Neuron (in vitro differentiated cells): ENCODE measurements around the gene ROR1.

Source experiments
- H2AFZ ChIP-seq: one replicate; pipeline ENCODE4 v1.6.1; 2013; ENCODE audit warnings: low read depth, mild to moderate bottlenecking, inconsistent platforms, low read length, moderate library complexity
- H3K27me3 ChIP-seq: one replicate; pipeline ENCODE4 v1.6.1; 2013; ENCODE audit warnings: low read length; ENCODE audit not compliant: insufficient read depth
- H3K36me3 ChIP-seq: one replicate; pipeline ENCODE4 v1.6.1; 2013; ENCODE audit warnings: low read length; ENCODE audit not compliant: insufficient read depth
- H3K4me1 ChIP-seq: one replicate; pipeline ENCODE4 v1.6.1; 2013; ENCODE audit warnings: low read length; ENCODE audit not compliant: insufficient read depth
- H3K4me3 ChIP-seq: 2 replicates; pipeline ENCODE4 v1.5.1; 2013; ENCODE audit warnings: mild to moderate bottlenecking, low read length, moderate library complexity
- H3K9me3 ChIP-seq: one replicate; pipeline ENCODE4 v1.6.1; 2013; ENCODE audit warnings: low read length

The ROR1 gene

GRCh38 chr1:63864224-63864641 lies 90.4 kb downstream of the ROR1 start:
- peaks cover 4% of the 10 kb centered on the region for H3K4me1 ChIP-seq
- no peaks in the 10 kb centered on the region for H3K36me3 ChIP-seq
- H2AFZ ChIP-seq = no peak overlapping the region
- no peak overlapping the region for H3K4me3 ChIP-seq
- H3K9me3 ChIP-seq = no peaks in the 10 kb centered on the region
- H3K27me3 ChIP-seq = no peaks in the 10 kb centered on the region

GRCh38 chr1:63865561-63865960 lies 91.7 kb downstream of the ROR1 start:
- no peaks in the 10 kb centered on the region for H3K36me3 ChIP-seq
- no peak overlapping the region for H3K4me3 ChIP-seq
- H2AFZ ChIP-seq = no peak overlapping the region

GRCh38 chr1:63866084-63866483 lies 92.3 kb downstream of the ROR1 start:
- Histone ChIP-seq H3K4me3 (no peak overlapping the region), H3K4me1 (peaks cover 4% of the 10 kb centered on the region), H3K27me3 (no peaks in the 10 kb centered on the region), H3K9me3 (no peaks in the 10 kb centered on the region), H3K36me3 (no peaks in the 10 kb centered on the region), H2AFZ (no peak overlapping the region)

More at GRCh38 chr1:63865561-63865960, 91.7 kb downstream of the ROR1 start:
- H3K4me1 ChIP-seq = peaks cover 4% of the 10 kb centered on the region
- H3K27me3 ChIP-seq = no peaks in the 10 kb centered on the region
- no peaks in the 10 kb centered on the region for H3K9me3 ChIP-seq

- H3K27me3 ChIP-seq = no peaks in the 10 kb centered on the region
- no peaks in the 10 kb centered on the region for H3K9me3 ChIP-seq
- peaks cover 4% of the 10 kb centered on the region for H3K4me1 ChIP-seq
- no peak overlapping the region for H2AFZ ChIP-seq
- no peak overlapping the region for H3K4me3 ChIP-seq
- no peaks in the 10 kb centered on the region for H3K36me3 ChIP-seq
Measured at GRCh38 chr1:63867429-63868176, 93.8 kb downstream of the ROR1 start.

- Histone ChIP-seq H3K4me1 (peaks cover 4% of the 10 kb centered on the region), H2AFZ (no peak overlapping the region), H3K27me3 (no peaks in the 10 kb centered on the region), H3K36me3 (no peaks in the 10 kb centered on the region), H3K9me3 (no peaks in the 10 kb centered on the region), H3K4me3 (no peak overlapping the region)
Measured at GRCh38 chr1:63868268-63868781, 94.5 kb downstream of the ROR1 start.

- H3K4me3 ChIP-seq = no peak overlapping the region
- H3K4me1 ChIP-seq = peaks cover 4% of the 10 kb centered on the region
- no peaks in the 10 kb centered on the region for H3K36me3 ChIP-seq
- H2AFZ ChIP-seq = no peak overlapping the region
- no peaks in the 10 kb centered on the region for H3K9me3 ChIP-seq
- no peaks in the 10 kb centered on the region for H3K27me3 ChIP-seq
Measured at GRCh38 chr1:63870152-63870551, 96.3 kb downstream of the ROR1 start.

- no peaks in the 10 kb centered on the region for H3K4me1 ChIP-seq
- H2AFZ ChIP-seq = no peak overlapping the region
- H3K36me3 ChIP-seq = no peaks in the 10 kb centered on the region
- no peak overlapping the region for H3K4me3 ChIP-seq
- H3K9me3 ChIP-seq = no peaks in the 10 kb centered on the region
- H3K27me3 ChIP-seq = no peaks in the 10 kb centered on the region
Measured at GRCh38 chr1:63871463-63871862, 97.6 kb downstream of the ROR1 start.

GRCh38 chr1:63873751-63874150 lies 99.9 kb downstream of the ROR1 start:
- Histone ChIP-seq H3K4me1 (no peaks in the 10 kb centered on the region), H3K4me3 (no peak overlapping the region)

GRCh38 chr1:63874278-63874880 lies 100.6 kb downstream of the ROR1 start:
- H3K4me1 ChIP-seq = no peaks in the 10 kb centered on the region
- no peak overlapping the region for H3K4me3 ChIP-seq
- H2AFZ ChIP-seq = no peak overlapping the region
- no peaks in the 10 kb centered on the region for H3K27me3 ChIP-seq
- H3K9me3 ChIP-seq = no peaks in the 10 kb centered on the region
- no peaks in the 10 kb centered on the region for H3K36me3 ChIP-seq

More at GRCh38 chr1:63873751-63874150, 99.9 kb downstream of the ROR1 start:
- Histone ChIP-seq H2AFZ (no peak overlapping the region), H3K36me3 (no peaks in the 10 kb centered on the region), H3K27me3 (no peaks in the 10 kb centered on the region), H3K9me3 (no peaks in the 10 kb centered on the region)

GRCh38 chr1:63875636-63876035 lies 101.8 kb downstream of the ROR1 start:
- Histone ChIP-seq H3K4me1 (no peaks in the 10 kb centered on the region), H3K27me3 (no peaks in the 10 kb centered on the region), H3K9me3 (no peaks in the 10 kb centered on the region), H3K36me3 (no peaks in the 10 kb centered on the region), H3K4me3 (no peak overlapping the region), H2AFZ (no peak overlapping the region)

GRCh38 chr1:63877021-63877767 lies 103.4 kb downstream of the ROR1 start:
- Histone ChIP-seq H3K27me3 (no peaks in the 10 kb centered on the region), H3K4me3 (no peak overlapping the region), H3K36me3 (no peaks in the 10 kb centered on the region), H3K4me1 (no peaks in the 10 kb centered on the region), H2AFZ (no peak overlapping the region), H3K9me3 (no peaks in the 10 kb centered on the region)

GRCh38 chr1:63877816-63878215 lies 104.0 kb downstream of the ROR1 start:
- Histone ChIP-seq H3K4me1 (no peaks in the 10 kb centered on the region), H3K4me3 (no peak overlapping the region), H3K9me3 (no peaks in the 10 kb centered on the region), H3K27me3 (no peaks in the 10 kb centered on the region), H2AFZ (no peak overlapping the region), H3K36me3 (no peaks in the 10 kb centered on the region)

- H3K4me1 ChIP-seq = no peaks in the 10 kb centered on the region
- no peaks in the 10 kb centered on the region for H3K36me3 ChIP-seq
- no peak overlapping the region for H2AFZ ChIP-seq
- H3K9me3 ChIP-seq = no peaks in the 10 kb centered on the region
- H3K4me3 ChIP-seq = no peak overlapping the region
- no peaks in the 10 kb centered on the region for H3K27me3 ChIP-seq
Measured at GRCh38 chr1:63878932-63879331, 105.1 kb downstream of the ROR1 start.
